SH-SY5Y (cell line): ENCODE results near the gene PRKCB.

Experiments
- GATA2 ChIP-seq: IDR thresholded peaks from 2 replicates; pipeline ENCODE4 v1.6.1; 2011; ENCODE audit warnings: mild to moderate bottlenecking, low read depth, low read length
- GATA3 ChIP-seq: IDR thresholded peaks from 2 replicates; pipeline ENCODE4 v1.6.1; 2011; ENCODE audit warnings: low read depth, mild to moderate bottlenecking, low read length, moderate library complexity

PRKCB gene

DNA sequence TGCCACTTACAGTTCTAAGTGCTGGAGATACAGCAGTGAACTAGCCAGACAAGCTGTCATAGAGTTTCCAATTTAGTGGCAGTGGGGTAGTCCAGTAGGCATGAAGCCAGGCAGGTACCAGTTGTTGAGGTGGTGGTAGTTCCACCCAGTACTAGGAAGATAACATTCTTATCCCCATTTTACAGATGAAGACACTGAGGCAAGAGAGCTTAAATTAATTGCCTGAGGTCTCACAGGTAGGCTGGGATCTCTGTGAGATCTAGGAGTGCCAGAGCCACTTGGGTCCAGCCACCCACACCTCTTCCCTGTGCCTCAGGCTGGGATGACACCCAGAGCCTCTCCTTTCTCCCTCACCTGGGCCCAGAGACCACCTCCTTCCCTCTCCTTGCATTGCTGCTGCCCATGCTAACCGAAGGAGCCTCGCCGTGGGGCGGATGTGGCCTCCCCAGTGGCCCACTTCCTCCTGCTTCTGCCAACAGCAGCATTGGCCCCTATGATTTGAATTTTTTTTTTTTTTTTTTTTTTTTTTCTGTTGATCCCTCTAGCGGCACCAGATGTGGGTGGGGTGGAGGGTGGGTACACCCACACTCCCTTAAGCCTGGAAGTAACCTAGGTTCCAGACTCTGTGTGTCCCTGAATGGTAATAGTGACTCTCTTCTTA lies 114.0 kb downstream of the PRKCB start:
- TF ChIP-seq GATA2 (no peak), GATA3 (no peak)

DNA sequence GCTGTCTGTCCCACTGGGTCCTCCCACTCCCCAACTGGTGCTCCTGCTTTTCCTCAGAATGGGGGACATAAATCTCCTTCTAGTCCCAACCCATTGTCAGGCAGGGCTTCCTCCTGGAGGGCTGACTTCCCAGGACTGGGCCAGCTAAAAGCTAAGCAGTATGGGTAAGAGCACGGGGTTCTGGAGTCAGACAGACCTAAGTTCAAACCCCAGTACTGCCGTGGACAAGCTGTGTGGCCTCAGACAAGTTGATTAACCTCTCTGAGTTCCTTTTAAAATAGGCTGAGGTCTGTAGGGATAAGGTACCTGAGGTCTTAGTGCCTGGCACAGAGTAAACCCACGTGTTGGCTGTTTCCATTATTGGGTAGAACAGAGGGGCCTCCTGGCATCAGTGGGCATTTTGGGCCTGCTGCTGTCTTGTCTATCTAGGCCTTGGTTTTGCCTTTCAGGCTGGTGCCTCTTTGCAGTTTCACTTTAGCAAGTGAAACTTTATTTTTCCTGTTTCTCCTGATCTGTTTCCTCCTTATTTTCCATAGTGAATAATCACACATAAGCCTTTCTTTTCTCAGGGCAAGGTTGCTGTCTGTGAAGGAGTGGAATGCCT lies 114.6 kb downstream of the PRKCB start:
- TF ChIP-seq GATA3 (no peak), GATA2 (no peak)

DNA sequence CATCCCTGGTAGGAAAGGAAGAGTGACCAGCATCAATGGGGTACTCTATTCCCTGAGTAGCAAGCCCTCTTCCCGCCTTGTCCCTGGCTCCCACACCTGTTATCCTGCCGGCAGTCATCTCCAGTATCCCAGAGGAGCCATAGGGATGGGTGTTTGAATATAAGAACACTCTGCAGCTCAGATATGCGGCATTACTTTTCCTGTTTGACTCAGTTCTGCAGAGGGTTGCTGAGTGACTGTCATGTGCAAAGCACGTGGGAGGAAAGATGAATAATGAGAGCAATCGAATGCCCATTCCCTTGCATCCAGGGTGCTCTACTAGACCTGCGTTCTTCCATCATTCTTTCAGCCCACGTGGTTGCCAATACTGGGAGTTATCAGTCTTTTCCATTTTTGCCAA lies 115.1 kb downstream of the PRKCB start:
- no peak for TF ChIP-seq GATA2
- no peak for TF ChIP-seq GATA3

DNA sequence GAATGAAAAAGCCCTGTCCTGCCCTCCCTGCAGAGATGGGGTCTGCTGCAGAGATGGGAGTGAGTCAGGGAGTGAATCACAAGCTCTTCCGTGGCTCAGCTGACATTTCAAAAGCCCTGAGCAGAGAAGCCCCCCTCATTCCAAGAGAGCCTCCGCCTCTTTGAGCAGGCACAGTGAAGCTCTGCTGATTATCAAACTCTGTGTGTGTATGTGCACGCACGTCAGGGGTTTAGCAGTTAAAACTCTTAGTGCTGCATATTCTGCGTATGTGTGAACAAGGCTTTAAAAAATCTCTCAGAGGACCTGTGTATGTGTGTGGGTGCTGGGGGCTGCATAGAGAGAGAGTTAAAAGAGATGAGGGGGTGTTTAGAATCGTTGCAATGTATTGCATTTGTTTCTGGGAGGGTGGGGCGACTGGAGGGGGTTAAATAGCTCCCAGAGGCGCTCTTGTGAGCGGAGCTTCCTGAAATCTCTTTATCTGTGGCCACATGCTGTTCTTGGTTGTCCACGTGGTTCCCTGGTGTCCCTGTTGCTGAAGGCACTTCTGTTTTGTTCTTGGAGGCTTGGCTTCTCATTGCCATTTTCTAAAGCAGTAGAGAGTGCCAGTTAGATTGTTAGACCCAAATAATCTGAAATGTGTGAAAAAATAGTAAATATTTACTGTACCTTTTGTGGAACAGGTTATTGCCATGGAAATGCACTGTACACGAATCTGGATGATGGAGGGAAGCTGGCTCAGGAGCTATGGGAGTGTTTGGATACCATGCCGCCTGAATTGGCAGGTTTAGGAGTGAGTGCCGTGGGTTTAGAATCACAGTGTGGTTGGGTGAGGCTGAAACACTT lies 116.6 kb downstream of the PRKCB start:
- no peak for TF ChIP-seq GATA2
- TF ChIP-seq GATA3: no peak

DNA sequence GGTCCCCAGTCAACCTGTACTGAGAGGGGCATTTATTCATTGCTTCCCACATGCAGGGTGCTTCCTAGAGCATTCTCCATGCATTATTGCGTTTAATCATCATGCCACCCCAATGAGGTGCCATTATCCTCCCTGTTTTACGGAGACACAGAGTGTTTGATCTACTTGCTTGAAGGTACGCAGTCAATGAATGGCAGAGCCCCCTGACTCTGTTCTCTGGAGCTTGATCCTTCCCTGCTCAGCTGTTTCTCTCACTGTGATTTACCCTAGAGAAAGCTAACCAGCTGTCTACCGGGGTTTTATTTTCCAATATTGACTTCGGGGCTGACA lies 117.2 kb downstream of the PRKCB start:
- TF ChIP-seq GATA3: no peak
- no peak for TF ChIP-seq GATA2

DNA sequence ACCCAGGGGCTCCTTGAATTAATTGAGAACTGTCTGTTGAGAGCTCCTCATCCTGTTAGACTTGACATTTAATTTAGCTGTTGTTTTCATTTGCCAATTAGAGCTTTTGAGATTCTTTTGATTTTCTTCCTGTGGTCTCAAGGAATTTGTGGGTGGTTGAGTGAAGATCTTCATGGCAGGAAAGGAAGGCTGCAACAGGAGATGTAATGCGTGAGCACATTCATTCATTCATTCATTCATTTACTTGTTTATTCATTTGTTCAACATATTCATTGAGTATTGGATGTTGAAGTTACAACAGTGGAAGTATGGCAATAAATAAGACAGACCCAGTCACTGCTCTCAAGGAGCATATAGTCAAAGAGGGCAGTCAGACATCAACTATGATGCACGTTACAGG lies 117.7 kb downstream of the PRKCB start:
- TF ChIP-seq GATA3 (no peak), GATA2 (no peak)

DNA sequence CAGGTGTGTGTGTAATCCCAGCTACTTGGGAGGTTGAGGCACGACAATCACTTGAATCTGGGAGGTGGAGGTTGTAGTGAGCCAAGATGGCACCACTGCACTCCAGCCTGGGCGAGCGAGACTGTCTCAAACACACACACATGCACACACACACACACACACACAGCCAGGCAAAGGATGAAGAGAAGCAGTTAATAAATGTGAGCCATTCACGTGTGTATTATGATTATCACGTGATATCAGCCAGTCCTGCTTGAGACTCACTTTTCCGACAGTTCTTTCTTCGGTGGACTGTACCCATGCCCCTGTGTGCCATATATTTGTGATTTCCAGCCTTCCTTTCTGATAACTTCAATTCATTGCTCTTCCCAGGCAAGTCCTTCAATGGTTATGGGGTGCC lies 119.3 kb downstream of the PRKCB start:
- no peak for TF ChIP-seq GATA3
- no peak for TF ChIP-seq GATA2

DNA sequence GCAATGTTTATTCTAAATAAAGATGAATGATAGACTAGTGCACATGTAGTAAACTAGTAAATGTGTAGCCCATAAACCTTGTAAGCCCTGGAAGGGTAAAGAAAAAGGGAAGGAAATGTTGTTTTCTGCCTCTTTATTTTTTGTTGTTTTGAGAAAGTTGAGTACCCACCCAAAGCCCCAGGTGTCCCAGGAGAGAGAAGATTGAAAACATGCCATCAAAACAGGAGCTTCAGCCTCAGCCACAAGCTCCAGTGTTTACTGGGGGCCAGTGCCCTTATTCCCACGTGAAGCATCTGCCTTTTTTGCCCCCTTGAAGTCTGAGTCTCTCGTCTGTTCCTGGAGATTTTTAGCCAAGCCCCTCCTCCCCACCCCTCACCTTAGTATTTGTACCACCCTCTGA lies 121.5 kb downstream of the PRKCB start:
- no peak for TF ChIP-seq GATA2
- no peak for TF ChIP-seq GATA3

DNA sequence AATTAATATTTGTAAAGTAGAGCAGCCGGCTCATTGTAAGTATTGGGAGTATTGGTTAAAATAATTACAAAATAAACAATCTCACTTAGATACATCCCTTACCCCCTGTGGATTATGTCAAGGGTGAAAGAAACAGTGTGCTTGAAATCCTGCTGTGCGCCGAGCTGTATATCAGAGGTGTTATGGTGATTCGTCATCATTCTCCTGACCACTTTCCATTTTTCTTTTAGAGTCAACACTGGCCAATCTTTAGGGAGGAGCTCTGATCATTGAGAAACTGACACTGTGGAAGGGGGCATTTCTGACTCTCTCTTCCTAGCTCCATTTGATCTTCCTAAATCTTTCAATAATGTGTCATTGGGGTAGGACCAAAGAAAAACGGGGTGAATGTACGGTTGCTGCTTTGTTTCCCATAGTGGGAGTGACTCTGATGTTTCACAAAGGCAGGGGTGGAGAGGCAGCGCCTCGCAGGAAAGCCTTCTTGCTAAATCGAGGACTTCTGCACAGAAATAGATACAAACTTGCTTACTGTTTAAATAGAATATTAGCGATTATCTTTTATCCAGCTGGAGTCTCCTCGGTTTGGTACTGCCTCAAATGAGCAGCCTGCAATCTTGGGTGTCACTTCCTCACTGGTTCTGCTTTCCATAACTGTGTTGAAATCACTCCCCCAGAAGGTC lies 123.4 kb downstream of the PRKCB start:
- TF ChIP-seq GATA2 (no peak), GATA3 (no peak)

DNA sequence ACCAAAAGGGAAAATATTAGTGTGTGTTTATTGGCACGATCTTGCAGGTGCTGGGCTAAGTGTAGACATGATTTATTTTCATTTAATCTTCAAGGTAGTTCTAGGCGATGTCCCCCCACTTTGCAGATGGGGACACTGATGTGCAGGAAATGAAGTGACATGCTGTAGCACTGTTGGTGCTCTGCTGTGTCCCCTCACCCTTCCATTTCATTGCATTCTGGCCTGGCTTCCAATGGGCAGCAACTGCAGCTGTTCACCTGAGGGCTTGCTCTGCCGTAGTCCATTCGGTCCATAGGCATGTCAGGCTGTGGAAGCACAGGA lies 123.9 kb downstream of the PRKCB start:
- no peak for TF ChIP-seq GATA3
- no peak for TF ChIP-seq GATA2

DNA sequence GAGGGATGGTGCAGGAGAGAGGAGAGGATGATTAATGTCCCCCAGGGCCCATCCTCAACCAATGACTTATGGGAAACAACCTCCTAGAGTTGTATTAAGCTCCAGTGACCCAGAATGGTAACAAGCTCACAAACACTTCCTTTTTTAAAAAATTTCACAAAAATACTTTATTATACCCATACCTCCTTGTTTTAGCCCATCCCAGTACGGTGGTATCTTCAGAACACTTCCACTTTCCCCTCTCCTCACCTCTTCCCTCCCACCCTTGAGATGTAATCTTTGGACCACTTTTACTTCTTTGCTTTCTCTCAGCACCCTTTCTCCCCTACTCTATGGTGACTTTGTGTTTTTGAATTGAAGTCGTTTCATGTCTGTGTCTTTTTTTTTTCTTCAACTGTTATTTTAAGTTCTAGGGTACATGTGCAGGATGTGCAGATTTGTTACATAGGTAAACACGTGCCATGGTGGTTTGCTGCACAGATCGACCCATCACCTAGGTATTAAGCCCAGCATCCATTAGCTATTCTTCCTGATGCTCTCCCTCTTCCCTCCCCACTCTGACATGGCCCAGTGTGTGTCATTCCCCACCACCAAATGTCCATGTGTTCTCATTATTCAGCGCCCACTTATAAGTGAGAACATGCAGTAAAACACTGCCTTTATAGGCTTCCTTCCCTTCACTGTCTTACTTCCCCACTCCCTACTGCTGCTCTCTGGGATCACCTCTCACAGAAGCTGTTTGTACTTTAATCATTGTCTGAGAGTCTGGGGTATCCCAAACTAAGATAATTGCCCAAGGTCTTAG lies 124.5 kb downstream of the PRKCB start:
- TF ChIP-seq GATA2 (no peak), GATA3 (no peak)

DNA sequence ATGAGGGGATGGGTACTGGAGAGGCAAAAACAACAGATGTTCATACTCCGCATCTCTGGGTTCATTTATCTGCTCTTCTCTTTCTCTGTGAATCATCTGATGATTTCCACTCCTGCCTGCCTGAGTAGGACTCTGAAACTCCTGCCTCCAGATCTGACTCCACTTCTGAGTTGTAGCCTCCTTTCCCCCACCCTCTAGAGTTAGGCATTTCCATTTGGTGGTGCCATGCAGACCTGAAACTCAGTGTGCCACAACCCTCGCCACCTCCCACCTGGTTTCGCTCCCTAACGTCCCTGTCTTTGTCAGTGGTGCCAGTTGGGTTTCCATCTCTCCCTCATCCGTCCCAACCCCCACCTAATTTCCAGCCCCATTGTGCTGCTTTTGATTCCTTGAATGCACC lies 126.2 kb downstream of the PRKCB start:
- no peak for TF ChIP-seq GATA3
- no peak for TF ChIP-seq GATA2

DNA sequence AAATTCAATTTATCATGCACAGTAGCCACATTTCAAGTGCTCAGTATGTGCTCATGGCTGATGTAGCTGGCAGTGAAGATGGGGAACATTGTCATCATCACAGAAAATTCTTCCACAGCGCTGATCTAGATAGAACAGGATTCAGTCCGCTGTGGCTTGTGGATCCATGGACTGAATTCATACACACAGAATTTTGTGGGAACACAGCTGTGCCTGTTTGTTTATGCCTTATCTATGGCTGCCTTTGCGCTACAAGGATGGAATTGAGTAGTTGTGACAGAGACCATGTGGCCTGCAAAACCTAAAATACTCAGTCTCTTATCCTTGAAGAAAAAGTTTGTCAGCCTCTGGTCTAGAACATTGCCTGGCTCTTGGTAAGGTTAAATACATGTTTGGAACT lies 128.4 kb downstream of the PRKCB start:
- TF ChIP-seq GATA3: no peak
- no peak for TF ChIP-seq GATA2
